C4-2B (cell line): ENCODE measurements around the gene CENPE.

ENCODE experiments used
- ZFX ChIP-seq: fragments of 450-650 bp; IDR thresholded peaks from 2 replicates; pipeline ENCODE4 v1.6.1; 2017
- TF ChIP-seq, protein P1 (sequence below): fragments of 450-650 bp; conservative IDR thresholded peaks from 2 replicates; pipeline ENCODE4 v1.5.1; 2017; ENCODE audit warnings: mild to moderate bottlenecking

- TF ChIP-seq, protein P1, sequence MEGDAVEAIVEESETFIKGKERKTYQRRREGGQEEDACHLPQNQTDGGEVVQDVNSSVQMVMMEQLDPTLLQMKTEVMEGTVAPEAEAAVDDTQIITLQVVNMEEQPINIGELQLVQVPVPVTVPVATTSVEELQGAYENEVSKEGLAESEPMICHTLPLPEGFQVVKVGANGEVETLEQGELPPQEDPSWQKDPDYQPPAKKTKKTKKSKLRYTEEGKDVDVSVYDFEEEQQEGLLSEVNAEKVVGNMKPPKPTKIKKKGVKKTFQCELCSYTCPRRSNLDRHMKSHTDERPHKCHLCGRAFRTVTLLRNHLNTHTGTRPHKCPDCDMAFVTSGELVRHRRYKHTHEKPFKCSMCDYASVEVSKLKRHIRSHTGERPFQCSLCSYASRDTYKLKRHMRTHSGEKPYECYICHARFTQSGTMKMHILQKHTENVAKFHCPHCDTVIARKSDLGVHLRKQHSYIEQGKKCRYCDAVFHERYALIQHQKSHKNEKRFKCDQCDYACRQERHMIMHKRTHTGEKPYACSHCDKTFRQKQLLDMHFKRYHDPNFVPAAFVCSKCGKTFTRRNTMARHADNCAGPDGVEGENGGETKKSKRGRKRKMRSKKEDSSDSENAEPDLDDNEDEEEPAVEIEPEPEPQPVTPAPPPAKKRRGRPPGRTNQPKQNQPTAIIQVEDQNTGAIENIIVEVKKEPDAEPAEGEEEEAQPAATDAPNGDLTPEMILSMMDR: no peak
- no peak for TF ChIP-seq ZFX
These were observed 60.7 kb downstream of the CENPE start for GRCh38 chr4:103137446-103137827.
